IPS-NIHi11 (cell line): ENCODE data around the gene BMP2K.
"Not testable (repeated sequence)": the region's sequence is repeated elsewhere in the genome, so short reads cannot be mapped to it uniquely, and the experiment has no call there.

Source experiments
- DNase-seq: peaks from one replicate; pipeline ENCODE4 v3.0.0; 2012; ENCODE audit warnings: mixed read lengths, low spot score

BMP2K gene

DNA sequence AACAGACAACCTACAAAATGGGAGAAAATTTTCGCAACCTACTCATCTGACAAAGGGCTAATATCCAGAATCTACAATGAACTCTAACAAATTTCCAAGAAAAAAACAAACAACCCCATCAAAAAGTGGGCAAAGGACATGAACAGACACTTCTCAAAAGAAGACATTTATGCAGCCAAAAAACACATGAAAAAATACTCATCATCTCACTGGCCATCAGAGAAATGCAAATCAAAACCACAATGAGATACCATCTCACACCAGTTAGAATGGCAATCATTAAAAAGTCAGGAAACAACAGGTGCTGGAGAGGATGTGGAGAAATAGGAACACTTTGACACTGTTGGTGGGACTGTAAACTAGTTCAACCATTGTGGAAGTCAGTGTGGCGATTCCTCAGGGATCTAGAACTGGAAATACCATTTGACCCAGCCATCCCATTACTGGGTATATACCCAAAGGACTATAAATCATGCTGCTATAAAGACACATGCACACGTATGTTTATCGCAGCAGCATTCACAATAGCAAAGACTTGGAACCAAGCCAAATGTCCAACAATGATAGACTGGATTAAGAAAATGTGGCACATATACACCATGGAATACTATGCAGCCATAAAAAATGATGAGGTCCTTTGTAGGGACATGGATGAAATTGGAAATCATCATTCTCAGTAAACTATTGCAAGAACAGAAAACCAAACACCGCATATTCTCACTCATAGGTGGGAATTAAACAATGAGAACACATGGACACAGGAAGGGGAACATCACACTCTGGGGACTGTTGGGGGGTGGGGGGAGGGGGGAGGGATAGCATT, 19.7 kb downstream of the BMP2K start:
- DNase-seq = not testable (repeated sequence)

DNA sequence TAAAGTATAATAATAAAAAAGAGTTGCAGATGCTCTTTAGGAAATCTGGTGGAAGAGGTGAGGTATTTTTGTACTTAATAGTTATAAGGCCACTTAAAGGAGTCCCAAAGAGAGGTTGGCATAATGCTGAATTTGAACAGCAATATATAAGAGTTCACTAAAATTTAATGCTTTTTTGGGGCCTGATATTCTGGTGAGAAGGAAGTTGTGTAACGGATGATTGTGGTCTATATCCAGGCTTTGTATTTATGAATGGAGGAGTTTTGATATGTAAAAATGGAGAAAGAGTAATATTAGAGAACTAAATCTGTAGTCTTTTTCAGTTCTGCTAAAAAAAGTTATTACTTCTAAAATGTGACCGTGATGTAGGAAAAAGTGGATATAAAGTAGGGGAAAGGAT, 20.4 kb downstream of the BMP2K start:
- DNase-seq = no peak

DNA sequence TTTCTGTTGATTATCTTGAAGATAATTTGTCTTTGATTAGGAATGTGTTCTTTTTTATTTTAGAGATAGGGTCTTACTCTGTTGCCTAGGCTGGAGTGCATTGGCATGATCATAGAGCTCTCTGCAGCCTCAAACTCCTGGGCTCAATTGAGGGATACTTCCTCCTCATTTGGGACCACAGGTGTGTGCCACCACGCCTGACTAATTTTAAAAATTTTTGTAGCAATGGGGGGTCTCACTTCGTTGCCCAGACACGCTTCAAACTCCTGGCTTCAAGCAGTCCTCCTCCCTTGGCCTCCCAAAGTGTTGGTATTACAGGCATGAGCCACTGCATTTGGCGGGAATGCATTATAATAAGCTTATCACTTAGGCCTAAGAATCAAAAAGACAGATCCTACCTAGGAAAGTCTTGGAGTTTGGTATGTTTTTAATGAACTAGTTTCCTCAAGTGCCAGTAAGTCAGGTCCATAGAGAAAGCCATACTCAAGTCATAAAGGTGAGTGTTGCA, 21.7 kb downstream of the BMP2K start:
- DNase-seq = no peak

DNA sequence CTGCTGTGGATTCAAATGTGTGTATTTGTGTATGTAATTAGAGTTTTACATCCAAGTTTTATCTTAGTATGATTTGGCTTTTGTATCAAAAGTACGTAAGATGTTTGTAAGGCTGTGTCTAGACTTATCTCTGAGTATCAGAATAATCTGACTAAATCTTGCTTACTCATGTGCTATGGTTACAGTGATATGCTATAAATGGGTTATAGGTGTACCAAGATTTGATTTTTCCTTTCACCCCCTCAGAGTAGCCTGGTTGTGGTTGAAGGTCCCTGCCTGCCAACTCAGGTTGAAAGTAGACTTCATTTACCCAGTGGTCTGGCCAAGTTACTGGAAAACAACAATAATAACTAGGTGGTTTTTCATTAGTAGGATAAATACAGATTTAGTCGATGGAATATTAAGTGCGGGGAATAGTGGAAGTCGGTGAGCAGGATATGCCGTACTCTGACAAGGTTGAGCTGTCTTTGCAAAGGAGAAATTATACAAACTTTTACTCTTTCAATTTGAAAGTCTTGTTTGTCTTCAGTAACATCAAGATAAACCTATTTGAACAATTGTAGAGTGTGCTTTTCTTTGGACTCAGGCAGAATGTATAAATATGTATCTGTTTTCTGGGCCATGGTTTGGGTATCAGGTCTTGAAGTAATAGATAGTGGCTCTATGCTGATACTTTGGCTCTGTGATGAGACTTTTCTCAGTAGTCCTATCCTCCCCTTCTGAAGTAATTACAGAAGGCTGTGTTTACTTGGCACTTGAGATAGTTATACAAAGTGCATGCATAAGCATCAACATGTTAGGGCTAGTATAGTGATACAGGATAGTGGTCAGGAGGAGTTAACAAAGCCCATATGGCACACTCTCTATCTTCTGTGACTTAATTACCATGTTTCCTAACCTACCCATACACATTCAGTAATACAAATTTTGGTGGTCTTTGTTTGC, 23.7 kb downstream of the BMP2K start:
- DNase-seq = no peak

- no peak for DNase-seq
Measured at GRCh38 chr4:78800965-78801364, 24.8 kb downstream of the BMP2K start.

DNA sequence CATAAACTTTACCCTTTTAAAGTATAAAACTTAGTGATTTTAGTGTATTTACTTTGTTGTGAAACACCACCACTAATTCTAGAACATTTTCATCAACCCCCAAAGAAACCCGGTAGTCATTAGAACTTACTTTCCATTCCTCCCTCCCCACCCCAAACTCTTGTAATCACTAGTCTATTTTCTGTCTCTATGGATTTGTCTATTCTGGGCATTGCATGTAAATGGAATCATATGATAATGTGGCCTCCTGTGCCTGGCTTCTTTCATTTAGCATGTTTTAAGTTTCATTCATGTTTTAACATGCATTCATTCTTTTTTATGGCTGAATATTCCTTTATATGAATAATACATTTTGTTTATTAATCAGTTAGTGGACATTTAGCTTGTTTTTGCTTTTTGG, 27.8 kb downstream of the BMP2K start:
- DNase-seq = no peak

GRCh38 chr4:78806943-78807460, 30.9 kb downstream of the BMP2K start:
- DNase-seq = no peak

DNA sequence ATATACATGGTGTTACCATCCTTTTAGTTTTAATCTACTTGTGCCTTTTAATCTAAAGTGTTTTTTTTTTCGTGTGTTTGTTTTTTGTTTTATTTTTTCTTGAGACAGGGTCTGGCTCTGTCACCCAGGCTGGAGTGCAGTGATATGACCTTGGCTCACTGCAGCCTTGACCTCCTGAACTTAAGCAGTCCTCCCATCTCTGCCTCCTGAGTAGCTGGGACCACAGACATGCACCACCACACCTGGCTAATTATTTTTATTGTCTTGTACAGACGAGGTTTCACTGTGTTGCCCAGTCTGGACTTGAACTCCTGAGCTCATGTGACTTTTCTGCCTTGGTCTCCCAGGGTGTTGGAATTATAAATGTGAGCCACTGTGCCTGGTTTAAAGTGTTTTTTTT, 33.1 kb downstream of the BMP2K start:
- DNase-seq = no peak

- peak; percentile 14 for DNase-seq
Measured at GRCh38 chr4:78809928-78810835, 34.0 kb downstream of the BMP2K start.

- DNase-seq = no peak
Measured at GRCh38 chr4:78811034-78811433, 34.9 kb downstream of the BMP2K start.

DNA sequence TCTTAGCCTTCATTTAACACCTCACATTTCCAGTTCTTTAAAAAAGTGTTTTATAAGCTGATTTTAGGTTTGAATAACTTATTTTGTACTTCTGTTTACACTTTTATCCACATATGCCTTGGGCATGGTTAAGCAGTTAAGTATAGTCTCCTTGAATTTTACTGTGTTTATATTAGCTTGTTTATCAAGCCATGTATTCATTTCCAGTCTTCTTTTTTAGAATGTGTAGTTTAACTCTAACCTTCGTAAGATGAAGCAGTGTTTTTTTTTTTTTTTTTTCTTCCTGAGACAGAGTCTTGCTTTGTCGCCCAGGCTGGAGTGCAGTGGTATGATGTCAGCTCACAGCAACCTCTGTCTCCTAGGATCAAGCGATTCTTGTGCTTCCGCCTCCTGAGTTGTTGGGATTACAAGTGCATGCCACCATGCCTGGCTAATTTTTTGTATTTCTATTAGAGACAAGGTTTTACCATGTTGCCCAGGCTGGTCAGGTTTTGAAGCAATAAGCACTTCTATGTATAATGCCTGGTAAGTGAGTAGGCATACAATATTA, 42.5 kb downstream of the BMP2K start:
- DNase-seq = no peak

DNA sequence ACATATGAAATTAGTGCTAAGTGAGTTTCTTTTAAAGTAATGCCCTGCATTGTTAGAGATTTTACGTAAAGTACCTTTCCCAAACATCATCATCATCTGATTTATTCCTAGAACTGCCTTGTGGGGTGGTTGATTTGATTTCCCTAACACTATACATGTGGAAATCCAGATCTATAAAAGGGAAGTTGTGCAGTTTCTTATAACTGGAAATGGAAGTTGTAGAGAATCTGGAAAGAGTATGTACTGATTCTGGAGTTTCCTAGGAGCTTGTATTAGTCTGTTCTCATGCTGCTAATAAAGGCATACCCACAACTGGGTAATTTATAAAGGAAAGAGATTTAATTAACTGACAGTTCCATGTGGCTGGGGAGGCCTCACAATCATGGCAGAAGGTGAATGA, 47.9 kb downstream of the BMP2K start:
- DNase-seq = no peak

DNA sequence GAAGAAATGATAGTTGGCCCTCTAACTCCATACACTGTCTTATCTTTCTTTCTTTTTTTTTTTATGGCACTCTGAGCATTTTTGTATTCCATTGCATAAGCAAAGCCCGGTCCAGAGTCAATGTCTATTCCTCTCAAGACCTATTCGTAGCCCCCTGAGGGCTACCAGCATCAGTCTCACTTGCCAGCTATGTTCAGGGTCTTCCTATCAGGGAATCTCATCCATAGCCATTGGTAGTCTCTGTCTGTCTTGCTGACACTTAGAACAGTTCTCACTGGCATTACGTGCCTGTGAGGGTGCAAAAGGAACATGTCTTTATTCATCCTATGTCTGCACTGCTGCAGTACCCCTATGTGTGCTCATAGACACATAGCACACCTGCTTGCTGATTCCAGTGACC, 51.0 kb downstream of the BMP2K start:
- DNase-seq = no peak

DNA sequence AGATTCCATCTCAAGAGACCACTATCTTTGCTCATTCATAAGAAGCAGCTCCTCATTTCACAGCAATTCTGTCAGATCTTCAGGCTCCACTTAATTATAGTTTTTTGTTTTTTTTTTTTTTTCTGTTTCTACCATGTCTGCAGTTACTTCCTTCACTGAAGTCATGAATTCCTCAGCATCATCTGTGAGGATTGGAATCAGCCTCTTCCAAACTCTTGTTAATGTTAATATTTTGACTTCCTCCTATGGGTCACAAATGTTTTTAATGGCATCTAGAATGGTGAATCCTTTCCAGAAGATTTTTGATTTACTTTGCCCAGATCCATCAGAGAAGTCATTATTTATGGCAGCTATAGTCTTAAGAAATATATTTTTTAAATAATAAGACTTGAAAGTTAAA, 53.1 kb downstream of the BMP2K start:
- no peak for DNase-seq

GRCh38 chr4:78839676-78840075, 63.5 kb downstream of the BMP2K start:
- not testable (repeated sequence) for DNase-seq

- DNase-seq = not testable (repeated sequence)
Measured at GRCh38 chr4:78840286-78840685, 64.1 kb downstream of the BMP2K start.

DNA sequence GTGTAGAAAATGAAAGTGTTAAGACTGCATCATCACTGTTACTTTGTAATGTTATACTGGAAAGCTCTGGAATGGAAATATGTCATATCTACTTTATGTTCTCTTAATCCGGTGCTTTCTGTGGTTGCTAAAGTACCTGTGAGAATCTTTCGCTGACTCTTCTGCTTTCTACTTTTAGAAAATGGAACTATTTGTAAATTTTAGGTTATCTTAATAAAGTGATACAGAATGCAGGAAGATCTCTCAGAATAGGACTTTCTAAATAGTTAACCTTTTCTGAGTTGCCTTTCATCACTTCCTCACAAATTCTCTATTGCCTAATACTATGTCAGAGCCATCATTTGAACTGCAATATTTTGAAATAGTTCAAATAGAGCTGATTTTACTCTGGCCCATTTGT, 69.3 kb downstream of the BMP2K start:
- no peak for DNase-seq

DNA sequence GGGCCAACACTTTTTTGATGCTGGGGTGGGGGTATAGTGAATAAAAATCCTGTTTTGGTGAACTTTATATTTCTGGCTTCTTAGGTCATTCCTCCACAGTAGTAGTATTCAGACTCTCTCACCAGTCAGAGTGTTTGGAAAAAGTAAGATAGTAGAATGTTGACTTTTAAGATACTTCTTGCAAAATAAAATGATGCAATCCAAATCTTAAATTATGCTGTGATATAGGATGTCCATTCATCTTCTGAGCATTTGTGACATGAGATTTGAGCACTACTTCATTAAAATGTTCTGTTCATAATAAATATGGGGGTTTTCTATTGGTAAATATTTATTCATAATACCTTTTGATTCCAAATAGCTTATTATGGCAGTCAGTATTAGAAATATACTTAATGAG, 70.1 kb downstream of the BMP2K start:
- DNase-seq = no peak

GRCh38 chr4:78862314-78862737, 86.2 kb downstream of the BMP2K start:
- DNase-seq = no peak

GRCh38 chr4:78863254-78863869, 87.2 kb downstream of the BMP2K start:
- no peak for DNase-seq

GRCh38 chr4:78863991-78864390, 87.8 kb downstream of the BMP2K start:
- no peak for DNase-seq
